Liver (tissue), 9 donors: Measurements from ENCODE around the gene TNN. TPM values are rescaled to one million over a fixed set of nuclear protein-coding genes. Genes with fewer than 3 reads are reported as not detected.

Source experiments
- DNase-seq: peaks from one replicate; pipeline ENCODE4 v3.0.0-alpha.2; 2017; ENCODE audit warnings: low spot score
- H3K27ac ChIP-seq, 2 donors: one replicate each; pipeline ENCODE4 v1.7.0; 2013; ENCODE audit warnings: inconsistent platforms in 2 of 2, low read length in 2 of 2, control low read depth in 1 of 2, low read depth in 1 of 2, mild to moderate bottlenecking in 1 of 2
- H3K27me3 ChIP-seq, 4 donors: one replicate each; pipeline versions ENCODE4 v1.6.1 to v1.7.0; 2013; ENCODE audit warnings: low read length in 3 of 4, inconsistent platforms in 1 of 4, mild to moderate bottlenecking in 1 of 4, moderate library complexity in 1 of 4; ENCODE audit not compliant: control insufficient read depth in 4 of 4, insufficient read depth in 4 of 4
- H3K36me3 ChIP-seq, 4 donors: one replicate each; pipeline versions ENCODE4 v1.6.1 to v1.7.0; 2013; ENCODE audit warnings: low read length in 3 of 4, mild to moderate bottlenecking in 3 of 4, low read depth in 1 of 4, moderate library complexity in 1 of 4; ENCODE audit not compliant: control insufficient read depth in 4 of 4, insufficient read depth in 3 of 4
- H3K4me1 ChIP-seq, 4 donors: one replicate each; pipeline versions ENCODE4 v1.6.1 to v1.7.0; 2013; ENCODE audit warnings: low read length in 3 of 4, mild to moderate bottlenecking in 3 of 4, moderate library complexity in 1 of 4; ENCODE audit not compliant: control insufficient read depth in 4 of 4, insufficient read depth in 4 of 4
- H3K4me3 ChIP-seq, 3 donors: one replicate each; pipeline versions ENCODE4 v1.6.1 to v1.7.0; 2013; ENCODE audit warnings: low read length in 3 of 3, control low read depth in 1 of 3, low read depth in 1 of 3, mild to moderate bottlenecking in 1 of 3
- H3K9ac ChIP-seq, 2 donors: one replicate each; pipeline ENCODE4 v1.7.0; 2013; ENCODE audit warnings: low read length in 2 of 2, mild to moderate bottlenecking in 2 of 2, moderate library complexity in 2 of 2, control low read depth in 1 of 2, low read depth in 1 of 2
- H3K9me3 ChIP-seq, 4 donors: one replicate each; pipeline versions ENCODE4 v1.6.1 to v1.7.0; 2013; ENCODE audit warnings: low read length in 3 of 4; ENCODE audit not compliant: control insufficient read depth in 4 of 4
- EGR1 ChIP-seq, 2 donors: IDR thresholded peaks; 2 replicates each; pipeline ENCODE4 v1.6.1; 2016 to 2018; ENCODE audit warnings: antibody characterized with exemption in 2 of 2, low read depth in 2 of 2
- FOXA1 ChIP-seq: IDR thresholded peaks from 2 replicates; pipeline ENCODE4 v1.6.1; 2016; ENCODE audit warnings: antibody characterized with exemption
- FOXA2 ChIP-seq: IDR thresholded peaks from 2 replicates; pipeline ENCODE4 v1.6.1; 2016; ENCODE audit warnings: antibody characterized with exemption
- GABPA ChIP-seq, 2 donors: IDR thresholded peaks in 1 of 2; conservative IDR thresholded peaks in 1 of 2; 2 replicates each; pipeline ENCODE4 v1.6.1; 2016; ENCODE audit warnings: antibody characterized with exemption in 2 of 2, mild to moderate bottlenecking in 1 of 2, moderate library complexity in 1 of 2
- HNF4A ChIP-seq, 2 donors: conservative IDR thresholded peaks; 2 replicates each; pipeline ENCODE4 v1.6.1; 2016; ENCODE audit warnings: antibody characterized with exemption in 2 of 2, mild to moderate bottlenecking in 2 of 2
- HNF4G ChIP-seq: IDR thresholded peaks from 2 replicates; pipeline ENCODE4 v1.6.1; 2016; ENCODE audit warnings: antibody characterized with exemption
- JUND ChIP-seq, 2 donors: IDR thresholded peaks; 2 replicates each; pipeline ENCODE4 v1.6.1; 2016; ENCODE audit warnings: antibody characterized with exemption in 2 of 2
- NR2F2 ChIP-seq: IDR thresholded peaks from 2 replicates; pipeline ENCODE4 v1.6.1; 2016; ENCODE audit warnings: antibody characterized with exemption
- RAD21 ChIP-seq, 2 donors: IDR thresholded peaks; 2 replicates each; pipeline ENCODE4 v1.6.1; 2016; ENCODE audit warnings: antibody characterized with exemption in 2 of 2, mild to moderate bottlenecking in 2 of 2
- RXRA ChIP-seq, 2 donors: IDR thresholded peaks; 2 replicates each; pipeline ENCODE4 v1.6.1; 2017 to 2018; ENCODE audit warnings: antibody characterized with exemption in 2 of 2, mild to moderate bottlenecking in 1 of 2
- SP1 ChIP-seq: IDR thresholded peaks from 2 replicates; pipeline ENCODE4 v1.6.1; 2018; ENCODE audit warnings: antibody characterized with exemption, mild to moderate bottlenecking
- TAF1 ChIP-seq: conservative IDR thresholded peaks from 2 replicates; pipeline ENCODE4 v1.6.1; 2016; ENCODE audit warnings: antibody characterized with exemption, mild to moderate bottlenecking
- YY1 ChIP-seq: IDR thresholded peaks from 2 replicates; pipeline ENCODE4 v1.6.1; 2016; ENCODE audit warnings: antibody characterized with exemption, mild to moderate bottlenecking
- WGBS: extraction: QIAGEN DNeasy Blood & Tissue Kit; methylation state at CpG from one replicate; pipeline ENCODE4 v1.1.7; 2013; 5-methylcytosine and 5-hydroxymethylcytosine counted together
- polyA plus RNA-seq, 2 donors: library from polyadenylated mRNA; stranded (reverse) in 1 of 2; unstranded in 1 of 2; fragments of 200-250 nt in 1 of 2; fragments of >200 nt in 1 of 2; fragmentation: Nextera tagmentation in 1 of 2; extraction: Ambion mirVana in 1 of 2; gene quantifications; one replicate each; pipeline versions ENCODE4 v1.2.1 to v1.2.3, GENCODE V29; 2013 to 2015
- total RNA-seq, 2 donors: library from RNA; depleted of rRNA; stranded (reverse); fragments of >200 nt; gene quantifications; one replicate each; pipeline ENCODE4 v1.2.3, GENCODE V29; 2014
- TF ChIP-seq, protein P1 (sequence below): IDR thresholded peaks from 2 replicates; pipeline ENCODE4 v1.6.1; 2016; ENCODE audit warnings: antibody characterized with exemption
- TF ChIP-seq, protein P2 (sequence below): IDR thresholded peaks from 2 replicates; pipeline ENCODE4 v1.6.1; 2016; ENCODE audit warnings: antibody characterized with exemption
- TF ChIP-seq, protein P3 (sequence below): IDR thresholded peaks from 2 replicates; pipeline ENCODE4 v1.6.1; 2016; ENCODE audit warnings: antibody characterized with exemption, mild to moderate bottlenecking
- TF ChIP-seq, protein P4 (sequence below): IDR thresholded peaks from 2 replicates; pipeline ENCODE4 v1.6.1; 2016; ENCODE audit warnings: antibody characterized with exemption
- TF ChIP-seq, protein P5 (sequence below): fragments of 150-350 bp; IDR thresholded peaks from 2 replicates; pipeline ENCODE4 v1.5.1; 2017; ENCODE audit warnings: improper control_type of control experiment, low read depth, low read length; ENCODE audit not compliant: missing input control
- donor health status: healthy.
- donor health status: healthy.
- donor health status: healthy.
- donor health status: healthy.
- donor health status: healthy.

TNN gene
- total and polyA plus RNA-seq, 4 donors, result 0.11 to 1.8 (median 0.80) TPM

DNA sequence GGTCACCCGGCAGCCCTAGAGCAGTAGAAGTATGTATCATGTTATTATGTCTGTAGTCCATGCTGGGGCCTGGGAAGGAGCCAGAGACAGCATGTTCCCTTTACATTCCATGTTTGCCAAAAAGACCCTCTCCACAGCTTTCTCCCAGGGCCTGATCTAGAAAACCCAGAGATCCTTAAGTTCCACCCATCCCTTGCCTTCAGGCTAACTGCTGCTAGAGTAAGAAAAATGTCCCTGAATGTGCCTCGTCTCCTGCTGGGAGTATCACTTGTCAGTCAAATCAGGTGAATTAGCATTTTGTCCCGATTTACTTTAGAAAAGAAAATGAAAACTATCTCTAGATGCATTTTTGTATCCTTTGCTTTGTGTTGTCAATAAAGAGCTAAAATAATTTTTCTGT lies 31.2 kb upstream of the TNN start:
- 82% methylated on average over 3 of the region's 3 CpGs for WGBS

DNA sequence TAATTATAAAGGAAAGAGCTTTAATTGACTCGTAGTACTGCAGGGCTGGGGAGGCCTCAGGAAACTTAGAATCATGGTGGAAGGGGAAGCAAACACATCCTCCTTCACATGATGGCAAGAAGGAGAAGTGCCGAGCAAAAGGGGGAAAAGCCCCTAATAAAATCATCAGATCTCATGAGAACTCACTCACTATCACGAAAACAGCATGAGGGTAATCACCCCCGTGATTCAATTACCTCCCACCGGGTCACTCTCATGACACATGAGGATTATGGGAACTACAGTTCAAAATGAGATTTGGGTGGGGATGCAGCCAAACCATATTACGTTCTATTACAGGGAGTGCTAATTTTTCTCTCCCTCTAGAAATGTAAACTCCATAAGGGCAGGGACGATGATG lies 30.2 kb upstream of the TNN start:
- Histone ChIP-seq H3K9ac (no peak overlapping the region), H3K36me3 (no peaks in the 10 kb centered on the region), H3K27me3 (no peaks in the 10 kb centered on the region), H3K9me3 (no peaks in the 10 kb centered on the region), H3K4me3 (no peak overlapping the region), H3K4me1 (no peaks in the 10 kb centered on the region), H3K27ac (no peak overlapping the region)
- no peak for DNase-seq
- 54% methylated on average over 7 of the region's 7 CpGs for WGBS
- TF ChIP-seq FOXA2 (no peak), RXRA (IDR thresholded peaks at IDR 0.05) (no peak), JUND (IDR thresholded peaks at IDR 0.05) (no peak), YY1 (no peak), GABPA (IDR thresholded peaks at IDR 0.05 in 1 of 2, conservative IDR thresholded peaks at IDR 0.05 in 1 of 2) (no peak), TAF1 (no peak)
- TF ChIP-seq, protein P1, sequence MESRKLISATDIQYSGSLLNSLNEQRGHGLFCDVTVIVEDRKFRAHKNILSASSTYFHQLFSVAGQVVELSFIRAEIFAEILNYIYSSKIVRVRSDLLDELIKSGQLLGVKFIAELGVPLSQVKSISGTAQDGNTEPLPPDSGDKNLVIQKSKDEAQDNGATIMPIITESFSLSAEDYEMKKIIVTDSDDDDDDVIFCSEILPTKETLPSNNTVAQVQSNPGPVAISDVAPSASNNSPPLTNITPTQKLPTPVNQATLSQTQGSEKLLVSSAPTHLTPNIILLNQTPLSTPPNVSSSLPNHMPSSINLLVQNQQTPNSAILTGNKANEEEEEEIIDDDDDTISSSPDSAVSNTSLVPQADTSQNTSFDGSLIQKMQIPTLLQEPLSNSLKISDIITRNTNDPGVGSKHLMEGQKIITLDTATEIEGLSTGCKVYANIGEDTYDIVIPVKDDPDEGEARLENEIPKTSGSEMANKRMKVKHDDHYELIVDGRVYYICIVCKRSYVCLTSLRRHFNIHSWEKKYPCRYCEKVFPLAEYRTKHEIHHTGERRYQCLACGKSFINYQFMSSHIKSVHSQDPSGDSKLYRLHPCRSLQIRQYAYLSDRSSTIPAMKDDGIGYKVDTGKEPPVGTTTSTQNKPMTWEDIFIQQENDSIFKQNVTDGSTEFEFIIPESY, result no peak

More for the DNA sequence above, 31.2 kb upstream of the TNN start:
- Histone ChIP-seq H3K9me3 (no peaks in the 10 kb centered on the region), H3K4me3 (no peak overlapping the region), H3K27me3 (no peaks in the 10 kb centered on the region), H3K9ac (no peak overlapping the region), H3K36me3 (no peaks in the 10 kb centered on the region), H3K27ac (no peak overlapping the region), H3K4me1 (no peaks in the 10 kb centered on the region)
- TF ChIP-seq YY1 (no peak), FOXA1 (no peak), RXRA (IDR thresholded peaks at IDR 0.05) (no peak), EGR1 (IDR thresholded peaks at IDR 0.05; ENCODE audit: low read depth in 2 of 2) (no peak), TAF1 (no peak), NR2F2 (no peak), HNF4G (no peak), GABPA (IDR thresholded peaks at IDR 0.05 in 1 of 2, conservative IDR thresholded peaks at IDR 0.05 in 1 of 2) (no peak), SP1 (no peak), HNF4A (conservative IDR thresholded peaks at IDR 0.05) (no peak), FOXA2 (no peak), RAD21 (IDR thresholded peaks at IDR 0.05) (no peak), JUND (IDR thresholded peaks at IDR 0.05) (no peak)
- TF ChIP-seq, protein P2, sequence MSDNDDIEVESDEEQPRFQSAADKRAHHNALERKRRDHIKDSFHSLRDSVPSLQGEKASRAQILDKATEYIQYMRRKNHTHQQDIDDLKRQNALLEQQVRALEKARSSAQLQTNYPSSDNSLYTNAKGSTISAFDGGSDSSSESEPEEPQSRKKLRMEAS, result no peak
- TF ChIP-seq, protein P1, result no peak
- TF ChIP-seq, protein P3, sequence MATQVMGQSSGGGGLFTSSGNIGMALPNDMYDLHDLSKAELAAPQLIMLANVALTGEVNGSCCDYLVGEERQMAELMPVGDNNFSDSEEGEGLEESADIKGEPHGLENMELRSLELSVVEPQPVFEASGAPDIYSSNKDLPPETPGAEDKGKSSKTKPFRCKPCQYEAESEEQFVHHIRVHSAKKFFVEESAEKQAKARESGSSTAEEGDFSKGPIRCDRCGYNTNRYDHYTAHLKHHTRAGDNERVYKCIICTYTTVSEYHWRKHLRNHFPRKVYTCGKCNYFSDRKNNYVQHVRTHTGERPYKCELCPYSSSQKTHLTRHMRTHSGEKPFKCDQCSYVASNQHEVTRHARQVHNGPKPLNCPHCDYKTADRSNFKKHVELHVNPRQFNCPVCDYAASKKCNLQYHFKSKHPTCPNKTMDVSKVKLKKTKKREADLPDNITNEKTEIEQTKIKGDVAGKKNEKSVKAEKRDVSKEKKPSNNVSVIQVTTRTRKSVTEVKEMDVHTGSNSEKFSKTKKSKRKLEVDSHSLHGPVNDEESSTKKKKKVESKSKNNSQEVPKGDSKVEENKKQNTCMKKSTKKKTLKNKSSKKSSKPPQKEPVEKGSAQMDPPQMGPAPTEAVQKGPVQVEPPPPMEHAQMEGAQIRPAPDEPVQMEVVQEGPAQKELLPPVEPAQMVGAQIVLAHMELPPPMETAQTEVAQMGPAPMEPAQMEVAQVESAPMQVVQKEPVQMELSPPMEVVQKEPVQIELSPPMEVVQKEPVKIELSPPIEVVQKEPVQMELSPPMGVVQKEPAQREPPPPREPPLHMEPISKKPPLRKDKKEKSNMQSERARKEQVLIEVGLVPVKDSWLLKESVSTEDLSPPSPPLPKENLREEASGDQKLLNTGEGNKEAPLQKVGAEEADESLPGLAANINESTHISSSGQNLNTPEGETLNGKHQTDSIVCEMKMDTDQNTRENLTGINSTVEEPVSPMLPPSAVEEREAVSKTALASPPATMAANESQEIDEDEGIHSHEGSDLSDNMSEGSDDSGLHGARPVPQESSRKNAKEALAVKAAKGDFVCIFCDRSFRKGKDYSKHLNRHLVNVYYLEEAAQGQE, result no peak
- TF ChIP-seq, protein P4, sequence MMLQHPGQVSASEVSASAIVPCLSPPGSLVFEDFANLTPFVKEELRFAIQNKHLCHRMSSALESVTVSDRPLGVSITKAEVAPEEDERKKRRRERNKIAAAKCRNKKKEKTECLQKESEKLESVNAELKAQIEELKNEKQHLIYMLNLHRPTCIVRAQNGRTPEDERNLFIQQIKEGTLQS, result no peak
- TF ChIP-seq, protein P5, sequence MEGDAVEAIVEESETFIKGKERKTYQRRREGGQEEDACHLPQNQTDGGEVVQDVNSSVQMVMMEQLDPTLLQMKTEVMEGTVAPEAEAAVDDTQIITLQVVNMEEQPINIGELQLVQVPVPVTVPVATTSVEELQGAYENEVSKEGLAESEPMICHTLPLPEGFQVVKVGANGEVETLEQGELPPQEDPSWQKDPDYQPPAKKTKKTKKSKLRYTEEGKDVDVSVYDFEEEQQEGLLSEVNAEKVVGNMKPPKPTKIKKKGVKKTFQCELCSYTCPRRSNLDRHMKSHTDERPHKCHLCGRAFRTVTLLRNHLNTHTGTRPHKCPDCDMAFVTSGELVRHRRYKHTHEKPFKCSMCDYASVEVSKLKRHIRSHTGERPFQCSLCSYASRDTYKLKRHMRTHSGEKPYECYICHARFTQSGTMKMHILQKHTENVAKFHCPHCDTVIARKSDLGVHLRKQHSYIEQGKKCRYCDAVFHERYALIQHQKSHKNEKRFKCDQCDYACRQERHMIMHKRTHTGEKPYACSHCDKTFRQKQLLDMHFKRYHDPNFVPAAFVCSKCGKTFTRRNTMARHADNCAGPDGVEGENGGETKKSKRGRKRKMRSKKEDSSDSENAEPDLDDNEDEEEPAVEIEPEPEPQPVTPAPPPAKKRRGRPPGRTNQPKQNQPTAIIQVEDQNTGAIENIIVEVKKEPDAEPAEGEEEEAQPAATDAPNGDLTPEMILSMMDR, result no peak
- DNase-seq, result no peak
